DOHH2 (cell line): ENCODE results near the gene CNMD.

Source experiments
- H3F3A ChIP-seq: fragments of 200-600 bp; sonication (generic), shearing (Covaris generic); 2 replicates; pipeline ENCODE4 v1.6.0; 2016; ENCODE audit warnings: antibody characterized with exemption, mild to moderate bottlenecking; ENCODE audit not compliant: control insufficient read depth, insufficient read depth
- H3K27ac ChIP-seq: fragments of 200-600 bp; sonication (generic); 2 replicates; pipeline ENCODE4 v1.5.1; 2014; ENCODE audit warnings: low read depth, mild to moderate bottlenecking, low read length, moderate library complexity
- H3K27me3 ChIP-seq: fragments of 200-600 bp; sonication (generic); 2 replicates; pipeline ENCODE4 v1.6.1; 2014; ENCODE audit warnings: mild to moderate bottlenecking, low read length, mixed read lengths; ENCODE audit not compliant: control insufficient read depth
- H3K36me3 ChIP-seq: fragments of 200-600 bp; sonication (generic); 2 replicates; pipeline ENCODE4 v1.6.1; 2014; ENCODE audit warnings: mild to moderate bottlenecking, low read length, moderate library complexity, mixed read lengths; ENCODE audit not compliant: control insufficient read depth
- H3K4me1 ChIP-seq: fragments of 200-600 bp; sonication (generic); 2 replicates; pipeline ENCODE4 v1.6.1; 2014; ENCODE audit warnings: mild to moderate bottlenecking, low read length, mixed read lengths; ENCODE audit not compliant: control insufficient read depth
- H3K4me2 ChIP-seq: fragments of 200-600 bp; sonication (generic); 2 replicates; pipeline ENCODE4 v1.6.0; 2014; ENCODE audit warnings: mild to moderate bottlenecking, low read length, moderate library complexity
- H3K4me3 ChIP-seq: fragments of 200-600 bp; sonication (generic); 2 replicates; pipeline ENCODE4 v1.5.1; 2014; ENCODE audit warnings: mild to moderate bottlenecking, low read length, mixed read lengths
- H3K79me2 ChIP-seq: fragments of 200-600 bp; sonication (generic); 2 replicates; pipeline ENCODE4 v1.6.1; 2014; ENCODE audit warnings: mild to moderate bottlenecking, low read length, mixed read lengths; ENCODE audit not compliant: control insufficient read depth
- H3K9me2 ChIP-seq: fragments of 200-600 bp; sonication (generic); replicated peaks from 2 replicates; pipeline ENCODE4 v1.6.1; 2014; ENCODE audit warnings: mild to moderate bottlenecking, low read length, mixed read lengths; ENCODE audit not compliant: control insufficient read depth
- H3K9me3 ChIP-seq: fragments of 200-600 bp; sonication (generic); 2 replicates; pipeline ENCODE4 v1.6.1; 2014; ENCODE audit warnings: antibody characterized with exemption, low read length, mixed read lengths; ENCODE audit not compliant: control insufficient read depth, insufficient read depth
- H4K20me1 ChIP-seq: fragments of 200-600 bp; sonication (generic); 2 replicates; pipeline ENCODE4 v1.6.0; 2014; ENCODE audit warnings: low read depth, mild to moderate bottlenecking, antibody characterized with exemption, low read length, moderate library complexity; ENCODE audit not compliant: control insufficient read depth, insufficient read depth
- CTCF ChIP-seq: fragments of 200-600 bp; sonication (generic); IDR thresholded peaks from one replicate; pipeline ENCODE4 v1.5.1; 2014; ENCODE audit warnings: antibody characterized with exemption, mild to moderate bottlenecking, low read depth, low read length; ENCODE audit not compliant: poor library complexity, severe bottlenecking
- EZH2phosphoT487 ChIP-seq: fragments of 200-600 bp; sonication (generic); IDR thresholded peaks from 2 replicates; pipeline ENCODE4 v1.6.1; 2017; ENCODE audit warnings: borderline replicate concordance, mild to moderate bottlenecking, antibody characterized with exemption, low read length, moderate library complexity, mixed read lengths

Gene CNMD

GRCh38 chr13:52736891-52737290 lies 2.7 kb downstream of the CNMD start:
- Histone ChIP-seq H3K27ac (no peak overlapping the region), H3F3A (no peaks in the 10 kb centered on the region), H3K4me1 (no peaks in the 10 kb centered on the region), H3K9me3 (no peaks in the 10 kb centered on the region), H3K9me2 (no peaks in the 10 kb centered on the region), H4K20me1 (no peaks in the 10 kb centered on the region), H3K27me3 (no peaks in the 10 kb centered on the region), H3K36me3 (no peaks in the 10 kb centered on the region), H3K4me2 (no peak overlapping the region), H3K79me2 (no peaks in the 10 kb centered on the region), H3K4me3 (no peak overlapping the region)
- TF ChIP-seq EZH2phosphoT487 (no peak), CTCF (no peak)

GRCh38 chr13:52734075-52734623 lies 5.5 kb downstream of the CNMD start:
- no peaks in the 10 kb centered on the region for H3K79me2 ChIP-seq
- no peaks in the 10 kb centered on the region for H3F3A ChIP-seq
- no peak overlapping the region for H3K27ac ChIP-seq
- H3K4me1 ChIP-seq: no peaks in the 10 kb centered on the region
- H4K20me1 ChIP-seq: no peaks in the 10 kb centered on the region
- H3K4me2 ChIP-seq: no peak overlapping the region
- TF ChIP-seq EZH2phosphoT487 (no peak), CTCF (no peak)
- no peak overlapping the region for H3K4me3 ChIP-seq
- no peaks in the 10 kb centered on the region for H3K9me2 ChIP-seq
- H3K9me3 ChIP-seq: no peaks in the 10 kb centered on the region
- H3K36me3 ChIP-seq: no peaks in the 10 kb centered on the region
- no peaks in the 10 kb centered on the region for H3K27me3 ChIP-seq

GRCh38 chr13:52726258-52726657 lies 13.4 kb downstream of the CNMD start:
- Histone ChIP-seq H3K9me3 (no peaks in the 10 kb centered on the region), H3K4me3 (no peak overlapping the region), H3K4me2 (no peak overlapping the region), H3K27me3 (no peaks in the 10 kb centered on the region), H3F3A (no peaks in the 10 kb centered on the region), H3K9me2 (no peaks in the 10 kb centered on the region), H3K27ac (no peak overlapping the region), H3K4me1 (no peaks in the 10 kb centered on the region), H3K36me3 (no peaks in the 10 kb centered on the region), H4K20me1 (no peaks in the 10 kb centered on the region), H3K79me2 (no peaks in the 10 kb centered on the region)
- TF ChIP-seq CTCF (no peak), EZH2phosphoT487 (no peak)
